ENCODE measurements around the gene ITPR1.

DNA sequence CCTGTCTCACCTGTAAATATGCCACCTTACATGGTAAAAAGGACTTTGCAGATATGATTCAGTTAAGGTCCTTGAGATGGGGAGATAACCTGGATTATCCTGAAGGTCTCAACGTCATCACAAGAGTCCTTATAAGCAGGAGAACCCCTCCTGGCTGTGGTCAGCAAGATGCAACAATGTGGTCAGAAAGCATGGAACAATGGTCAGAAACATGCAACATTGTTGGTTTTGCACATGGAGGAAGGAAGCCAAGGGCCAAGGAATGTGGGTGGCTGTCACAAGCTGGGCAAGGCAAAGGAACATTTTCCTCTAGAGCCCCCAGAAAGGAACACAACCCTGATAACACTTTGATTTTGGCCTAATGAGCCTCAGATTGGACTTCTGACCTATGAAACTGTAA, 16.7 kb upstream of the ITPR1 start:
- TF ChIP-seq CTCF (IDR thresholded peaks at IDR 0.05) = no peak
- no peak for TF ChIP-seq POLR2A (IDR thresholded peaks at IDR 0.05)

All from esophagus squamous epithelium (tissue), 4 donors.